ENCODE data around the gene WDR7.

WDR7 gene

GRCh38 chr18:56743115-56743514 lies 92.0 kb downstream of the WDR7 start:
- Histone ChIP-seq H3K9ac (ENCODE audit: low read length) (no peak overlapping the region), H3K4me3 (ENCODE audit: low read depth, low read length, poor library complexity, severe bottlenecking) (no peak overlapping the region), H3K9me2 (ENCODE audit: low read depth, low read length) (no peaks in the 10 kb centered on the region), H3K9me3 (ENCODE audit: low read length) (no peaks in the 10 kb centered on the region), H3K27ac (ENCODE audit: low read depth, low read length, poor library complexity, severe bottlenecking) (no peak overlapping the region), H3K36me3 (ENCODE audit: insufficient read depth, low read length) (no peaks in the 10 kb centered on the region), H3K27me3 (ENCODE audit: insufficient read depth, low read length) (no peaks in the 10 kb centered on the region), H3K79me2 (ENCODE audit: insufficient read depth, low read length) (no peaks in the 10 kb centered on the region), H4K20me1 (ENCODE audit: insufficient read depth, low read length) (no peaks in the 10 kb centered on the region), H3K4me2 (ENCODE audit: low read length) (no peak overlapping the region), H3K4me1 (ENCODE audit: insufficient read depth, low read length, severe bottlenecking) (peaks cover 9% of the 10 kb centered on the region), H3F3A (ENCODE audit: insufficient read depth, low read length) (no peaks in the 10 kb centered on the region), H2AFZ (ENCODE audit: low read length) (no peak overlapping the region)
- TF ChIP-seq, protein P1, sequence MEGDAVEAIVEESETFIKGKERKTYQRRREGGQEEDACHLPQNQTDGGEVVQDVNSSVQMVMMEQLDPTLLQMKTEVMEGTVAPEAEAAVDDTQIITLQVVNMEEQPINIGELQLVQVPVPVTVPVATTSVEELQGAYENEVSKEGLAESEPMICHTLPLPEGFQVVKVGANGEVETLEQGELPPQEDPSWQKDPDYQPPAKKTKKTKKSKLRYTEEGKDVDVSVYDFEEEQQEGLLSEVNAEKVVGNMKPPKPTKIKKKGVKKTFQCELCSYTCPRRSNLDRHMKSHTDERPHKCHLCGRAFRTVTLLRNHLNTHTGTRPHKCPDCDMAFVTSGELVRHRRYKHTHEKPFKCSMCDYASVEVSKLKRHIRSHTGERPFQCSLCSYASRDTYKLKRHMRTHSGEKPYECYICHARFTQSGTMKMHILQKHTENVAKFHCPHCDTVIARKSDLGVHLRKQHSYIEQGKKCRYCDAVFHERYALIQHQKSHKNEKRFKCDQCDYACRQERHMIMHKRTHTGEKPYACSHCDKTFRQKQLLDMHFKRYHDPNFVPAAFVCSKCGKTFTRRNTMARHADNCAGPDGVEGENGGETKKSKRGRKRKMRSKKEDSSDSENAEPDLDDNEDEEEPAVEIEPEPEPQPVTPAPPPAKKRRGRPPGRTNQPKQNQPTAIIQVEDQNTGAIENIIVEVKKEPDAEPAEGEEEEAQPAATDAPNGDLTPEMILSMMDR (IDR thresholded peaks at IDR 0.05; ENCODE audit: low read length), result no peak
- no peak for TF ChIP-seq EZH2 (IDR thresholded peaks at IDR 0.05; ENCODE audit: borderline replicate concordance, low read length)

DNA sequence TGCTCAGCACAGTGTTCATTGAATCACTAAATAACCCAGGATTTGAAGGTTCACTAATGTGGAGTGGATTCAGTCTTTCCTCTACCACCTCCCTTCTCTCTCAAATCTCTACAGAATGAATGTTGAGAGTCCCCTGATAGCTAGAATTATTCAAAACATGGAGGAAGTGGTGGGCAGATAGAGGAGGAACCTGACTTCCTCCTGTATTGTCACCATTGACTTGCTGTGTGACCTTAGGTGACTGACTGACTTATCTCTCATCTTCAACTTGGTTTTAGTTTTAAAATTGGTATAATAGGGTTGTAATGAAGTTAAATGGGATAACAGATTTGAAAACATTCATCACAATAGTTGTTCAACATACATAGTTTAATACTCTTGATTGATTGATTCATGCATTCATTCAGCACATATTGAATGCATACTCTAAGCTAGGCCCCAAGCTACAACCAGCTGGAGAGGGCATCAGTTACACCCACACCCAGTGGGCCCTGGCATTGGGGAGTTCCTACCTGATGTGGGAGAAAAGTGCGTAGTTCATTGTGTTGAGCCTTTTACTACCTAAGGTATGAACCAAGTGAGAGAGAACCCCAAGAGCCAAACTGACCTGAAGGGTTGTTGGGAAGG lies 96.0 kb downstream of the WDR7 start:
- no peaks in the 10 kb centered on the region for H3F3A ChIP-seq (ENCODE audit: insufficient read depth, low read length)
- no peaks in the 10 kb centered on the region for H3K79me2 ChIP-seq (ENCODE audit: insufficient read depth, low read length)
- H3K9me2 ChIP-seq (ENCODE audit: low read depth, low read length), result no peaks in the 10 kb centered on the region
- no peaks in the 10 kb centered on the region; the same call in 1 of the 2 replicates for H3K36me3 ChIP-seq (ENCODE audit: insufficient read depth, low read length)
- H2AFZ ChIP-seq (ENCODE audit: low read length), result no peak overlapping the region
- no peak overlapping the region for H3K4me2 ChIP-seq (ENCODE audit: low read length)
- H3K27ac ChIP-seq (ENCODE audit: low read depth, low read length, poor library complexity, severe bottlenecking), result no peak overlapping the region
- H3K9ac ChIP-seq (ENCODE audit: low read length), result no peak overlapping the region
- TF ChIP-seq, protein P1 (IDR thresholded peaks at IDR 0.05; ENCODE audit: low read length), result no peak
- TF ChIP-seq EZH2 (IDR thresholded peaks at IDR 0.05; ENCODE audit: borderline replicate concordance, low read length), result no peak
- H3K9me3 ChIP-seq (ENCODE audit: low read length), result no peaks in the 10 kb centered on the region
- H3K27me3 ChIP-seq (ENCODE audit: insufficient read depth, low read length), result no peaks in the 10 kb centered on the region
- no peak overlapping the region for H3K4me3 ChIP-seq (ENCODE audit: low read depth, low read length, poor library complexity, severe bottlenecking)
- H3K4me1 ChIP-seq (ENCODE audit: insufficient read depth, low read length, severe bottlenecking), result peaks cover 9% of the 10 kb centered on the region
- H4K20me1 ChIP-seq (ENCODE audit: insufficient read depth, low read length), result no peaks in the 10 kb centered on the region

- Histone ChIP-seq H3K79me2 (ENCODE audit: insufficient read depth, low read length) (no peaks in the 10 kb centered on the region), H3K4me2 (ENCODE audit: low read length) (no peak overlapping the region), H3K9me3 (ENCODE audit: low read length) (no peaks in the 10 kb centered on the region), H3F3A (ENCODE audit: insufficient read depth, low read length) (no peaks in the 10 kb centered on the region), H2AFZ (ENCODE audit: low read length) (no peak overlapping the region), H3K27me3 (ENCODE audit: insufficient read depth, low read length) (no peaks in the 10 kb centered on the region), H3K36me3 (ENCODE audit: insufficient read depth, low read length) (no peaks in the 10 kb centered on the region; the same call in 1 of the 2 replicates), H3K4me1 (ENCODE audit: insufficient read depth, low read length, severe bottlenecking) (peaks cover 9% of the 10 kb centered on the region), H3K27ac (ENCODE audit: low read depth, low read length, poor library complexity, severe bottlenecking) (no peak overlapping the region), H4K20me1 (ENCODE audit: insufficient read depth, low read length) (no peaks in the 10 kb centered on the region), H3K4me3 (ENCODE audit: low read depth, low read length, poor library complexity, severe bottlenecking) (no peak overlapping the region), H3K9me2 (ENCODE audit: low read depth, low read length) (no peaks in the 10 kb centered on the region), H3K9ac (ENCODE audit: low read length) (no peak overlapping the region)
- TF ChIP-seq, protein P1 (IDR thresholded peaks at IDR 0.05; ENCODE audit: low read length), result no peak
Measured at GRCh38 chr18:56747857-56748256, 96.7 kb downstream of the WDR7 start.

Data from OCI-LY1 (cell line).